GM12875 (cell line): Measurements from ENCODE around the gene ACSF2.
A peak's percentile ranks its signal among the peaks of the same experiment; 100 is the strongest.

Experiments
- H3K4me3 ChIP-seq: one replicate; pipeline ENCODE4 v1.5.1; 2011; ENCODE audit warnings: low read depth, low read length, control low read depth
- TF ChIP-seq, protein P1 (sequence below): IDR thresholded peaks from 2 replicates; pipeline ENCODE4 v1.5.1; 2011; ENCODE audit warnings: low read depth, mild to moderate bottlenecking, control low read depth, inconsistent platforms, low read length, moderate library complexity, borderline replicate concordance; ENCODE audit not compliant: insufficient read depth

Gene ACSF2

DNA sequence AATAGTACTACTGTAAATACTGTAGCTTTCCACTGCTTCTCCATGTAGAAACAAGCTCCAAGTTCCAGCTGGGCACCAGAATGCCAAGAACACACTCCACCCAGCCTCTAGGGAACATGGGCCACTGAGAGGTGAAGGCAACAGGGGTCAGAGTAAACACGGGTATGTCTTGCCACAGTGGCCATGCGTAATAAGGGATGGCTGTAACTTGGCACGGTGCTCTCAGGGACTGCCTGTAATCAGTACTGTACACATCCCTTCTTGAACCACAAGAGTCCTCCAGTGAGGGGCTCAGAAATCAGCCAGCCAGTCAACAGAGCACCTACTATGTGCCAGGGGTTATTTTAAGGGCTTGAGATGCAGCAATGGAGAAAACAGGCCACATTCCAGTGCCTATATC is 39.5 kb upstream of the ACSF2 start:
- TF ChIP-seq, protein P1, sequence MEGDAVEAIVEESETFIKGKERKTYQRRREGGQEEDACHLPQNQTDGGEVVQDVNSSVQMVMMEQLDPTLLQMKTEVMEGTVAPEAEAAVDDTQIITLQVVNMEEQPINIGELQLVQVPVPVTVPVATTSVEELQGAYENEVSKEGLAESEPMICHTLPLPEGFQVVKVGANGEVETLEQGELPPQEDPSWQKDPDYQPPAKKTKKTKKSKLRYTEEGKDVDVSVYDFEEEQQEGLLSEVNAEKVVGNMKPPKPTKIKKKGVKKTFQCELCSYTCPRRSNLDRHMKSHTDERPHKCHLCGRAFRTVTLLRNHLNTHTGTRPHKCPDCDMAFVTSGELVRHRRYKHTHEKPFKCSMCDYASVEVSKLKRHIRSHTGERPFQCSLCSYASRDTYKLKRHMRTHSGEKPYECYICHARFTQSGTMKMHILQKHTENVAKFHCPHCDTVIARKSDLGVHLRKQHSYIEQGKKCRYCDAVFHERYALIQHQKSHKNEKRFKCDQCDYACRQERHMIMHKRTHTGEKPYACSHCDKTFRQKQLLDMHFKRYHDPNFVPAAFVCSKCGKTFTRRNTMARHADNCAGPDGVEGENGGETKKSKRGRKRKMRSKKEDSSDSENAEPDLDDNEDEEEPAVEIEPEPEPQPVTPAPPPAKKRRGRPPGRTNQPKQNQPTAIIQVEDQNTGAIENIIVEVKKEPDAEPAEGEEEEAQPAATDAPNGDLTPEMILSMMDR = no peak
- H3K4me3 ChIP-seq = no peak overlapping the region

DNA sequence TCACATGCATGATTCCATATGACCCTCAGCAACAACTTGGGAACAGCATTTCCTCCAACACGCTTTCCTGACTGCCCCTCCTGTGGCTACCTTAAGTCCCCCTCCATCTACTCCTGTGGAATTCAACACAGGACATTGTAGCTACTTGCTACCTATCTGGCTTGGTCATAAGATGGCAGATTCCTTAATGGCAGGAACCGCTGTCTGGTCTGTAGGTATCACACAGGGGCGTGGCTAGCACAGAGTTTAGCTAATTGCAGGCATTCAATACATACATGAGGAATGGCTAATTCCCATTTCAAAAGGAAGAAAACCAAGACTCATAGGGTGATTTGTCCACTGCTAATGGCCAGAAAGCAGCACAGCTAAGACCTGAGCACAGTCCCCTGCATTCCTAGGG is 37.3 kb upstream of the ACSF2 start:
- no peak overlapping the region for H3K4me3 ChIP-seq
- TF ChIP-seq, protein P1 = no peak

DNA sequence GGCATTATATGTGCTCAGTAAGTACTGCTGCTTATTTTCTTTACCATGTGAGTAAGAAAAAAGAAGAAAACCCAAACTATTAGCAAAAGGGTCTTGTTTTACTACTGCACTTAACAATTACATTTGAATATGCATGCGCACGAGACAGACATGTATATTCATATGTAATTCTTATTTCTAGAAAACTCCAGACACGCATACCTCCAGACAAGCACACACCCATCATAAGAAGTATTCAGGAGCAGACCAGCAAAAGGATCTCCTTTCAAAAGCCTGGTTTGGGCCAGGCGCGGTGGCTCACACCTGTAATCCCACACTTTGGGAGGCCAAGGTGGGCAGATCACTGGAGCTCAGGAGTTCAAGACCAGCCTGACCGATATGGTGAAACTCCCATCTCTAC is 36.5 kb upstream of the ACSF2 start:
- TF ChIP-seq, protein P1 = no peak
- no peak overlapping the region for H3K4me3 ChIP-seq

DNA sequence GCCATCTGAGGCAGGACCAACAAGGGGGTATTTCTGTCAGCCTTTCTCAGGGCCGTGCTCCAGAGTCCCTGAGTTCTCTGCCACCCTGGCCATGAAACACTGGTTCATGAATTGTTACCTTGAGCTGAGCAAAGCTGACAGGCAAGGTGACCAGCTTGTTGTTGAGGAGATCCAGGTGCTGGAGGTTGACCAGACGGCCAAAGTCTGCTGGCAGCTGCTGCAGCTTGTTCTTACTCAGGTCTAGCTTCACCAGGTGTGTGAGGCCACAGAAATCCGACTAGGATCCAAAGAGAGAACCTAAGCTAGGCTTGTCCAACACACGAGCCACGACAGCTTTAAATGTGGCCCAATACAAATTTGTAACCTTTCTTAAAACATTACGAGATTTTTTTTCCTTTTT is 33.4 kb upstream of the ACSF2 start:
- H3K4me3 ChIP-seq = no peak overlapping the region
- TF ChIP-seq, protein P1 = no peak

DNA sequence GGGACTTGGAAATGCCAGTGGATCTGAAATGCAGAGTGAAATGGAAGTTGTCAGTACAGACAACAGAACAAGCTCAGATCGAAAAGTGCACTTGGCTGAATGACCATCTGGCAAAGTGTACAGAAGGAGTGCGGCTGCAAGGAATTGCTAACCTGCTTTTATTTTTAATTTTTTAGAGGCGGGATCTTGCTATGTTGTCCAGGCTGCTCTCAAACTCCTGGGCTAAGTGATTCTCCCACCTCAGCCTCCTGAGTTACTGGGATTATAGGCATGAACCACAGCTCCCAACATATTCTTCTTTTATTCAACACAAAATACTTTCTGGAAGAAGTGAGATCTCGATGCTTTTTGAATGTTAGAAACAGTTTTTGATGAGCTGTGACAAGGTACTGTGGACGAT is 32.3 kb upstream of the ACSF2 start:
- no peak overlapping the region for H3K4me3 ChIP-seq
- TF ChIP-seq, protein P1 = no peak

DNA sequence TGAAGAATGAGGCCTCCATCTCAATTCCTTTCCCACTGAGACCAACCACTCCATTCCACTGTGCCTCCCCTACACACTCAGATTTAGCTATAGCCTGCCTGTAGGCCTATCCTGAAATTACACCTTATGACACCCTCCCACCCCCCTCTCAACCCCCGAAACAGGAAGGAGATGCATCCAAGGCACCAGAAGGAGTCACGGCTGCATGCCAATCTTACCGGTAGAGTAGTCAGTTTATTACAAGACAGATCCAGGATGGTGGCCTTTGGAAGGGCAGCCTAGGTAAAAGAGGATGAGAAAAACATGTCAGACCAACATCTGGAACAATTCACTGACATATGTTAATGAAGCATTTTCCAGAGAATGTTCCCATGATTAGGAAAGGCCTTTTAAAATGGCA is 31.3 kb upstream of the ACSF2 start:
- H3K4me3 ChIP-seq = no peak overlapping the region
- TF ChIP-seq, protein P1 = no peak

DNA sequence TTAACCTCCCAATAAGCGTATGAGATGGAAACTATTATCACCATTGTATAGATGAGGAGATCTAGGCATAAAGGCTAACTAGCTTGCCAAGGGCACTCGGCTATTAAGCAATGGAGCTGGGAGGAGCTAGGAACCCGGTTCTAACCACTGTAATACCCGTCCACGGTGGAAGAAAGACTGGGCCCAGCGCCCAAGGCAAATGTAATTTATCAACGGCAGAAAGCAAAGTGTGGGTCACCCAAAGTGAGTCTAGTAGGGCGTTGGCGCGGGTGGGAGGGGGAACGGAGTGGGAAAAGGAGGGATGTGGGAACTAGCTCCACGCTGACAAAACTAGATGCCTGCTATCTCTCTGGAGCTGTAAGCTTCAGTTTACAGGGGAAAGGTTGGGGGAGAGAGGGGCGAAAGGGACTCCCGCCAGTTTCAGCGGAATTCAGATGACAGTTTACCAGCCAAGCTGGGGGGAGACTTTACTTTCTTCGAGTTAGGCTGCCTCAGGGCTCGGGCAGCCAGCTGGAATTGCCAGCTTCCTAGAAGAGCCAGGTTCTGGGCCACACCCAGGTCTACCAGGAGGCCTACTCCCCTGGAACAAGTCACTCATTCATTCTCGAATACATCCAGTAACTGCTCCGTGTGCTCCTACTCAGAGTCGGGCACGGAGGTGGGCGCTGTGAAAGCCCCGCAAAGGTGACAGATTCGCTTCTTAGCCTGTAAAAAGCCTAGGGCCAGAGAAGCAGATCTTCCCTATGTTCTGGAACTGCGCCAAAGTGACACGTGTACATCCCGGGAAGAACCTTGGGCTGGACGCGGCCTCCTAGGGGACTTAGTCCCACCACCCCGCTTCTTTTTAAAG is 29.5 kb upstream of the ACSF2 start:
- TF ChIP-seq, protein P1 = no peak
- peak overlapping the region; percentile 77 for H3K4me3 ChIP-seq
